HG02970 (cell line): ENCODE results near the gene MTHFSD.

Experiments
- ATAC-seq: cut with Tn5 transposase; IDR thresholded peaks from one replicate; pipeline ENCODE4 v1.9.1; 2021; ENCODE audit warnings: mild to moderate bottlenecking, moderate library complexity, moderate number of reproducible peaks; ENCODE audit not compliant: unreplicated experiment, low FRiP score

Gene MTHFSD

DNA sequence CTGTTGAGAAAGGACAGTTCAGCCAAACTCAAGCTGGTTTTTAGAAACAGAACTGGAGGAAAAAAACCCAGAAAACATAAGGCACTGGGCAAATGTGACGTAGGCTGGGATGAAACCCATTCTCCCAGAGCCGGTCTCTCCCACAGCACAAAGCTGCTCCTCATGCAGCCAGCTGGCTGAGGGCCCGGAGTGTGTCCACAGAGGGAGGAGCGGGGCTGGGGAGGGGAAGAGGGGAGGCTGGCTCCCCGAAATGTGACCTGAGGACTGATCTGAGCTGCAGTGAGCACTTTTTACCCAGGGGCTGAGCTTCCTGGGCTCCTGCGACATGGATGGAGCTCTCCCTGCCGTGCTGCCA, 23.9 kb downstream of the MTHFSD start:
- ATAC-seq = no peak

DNA sequence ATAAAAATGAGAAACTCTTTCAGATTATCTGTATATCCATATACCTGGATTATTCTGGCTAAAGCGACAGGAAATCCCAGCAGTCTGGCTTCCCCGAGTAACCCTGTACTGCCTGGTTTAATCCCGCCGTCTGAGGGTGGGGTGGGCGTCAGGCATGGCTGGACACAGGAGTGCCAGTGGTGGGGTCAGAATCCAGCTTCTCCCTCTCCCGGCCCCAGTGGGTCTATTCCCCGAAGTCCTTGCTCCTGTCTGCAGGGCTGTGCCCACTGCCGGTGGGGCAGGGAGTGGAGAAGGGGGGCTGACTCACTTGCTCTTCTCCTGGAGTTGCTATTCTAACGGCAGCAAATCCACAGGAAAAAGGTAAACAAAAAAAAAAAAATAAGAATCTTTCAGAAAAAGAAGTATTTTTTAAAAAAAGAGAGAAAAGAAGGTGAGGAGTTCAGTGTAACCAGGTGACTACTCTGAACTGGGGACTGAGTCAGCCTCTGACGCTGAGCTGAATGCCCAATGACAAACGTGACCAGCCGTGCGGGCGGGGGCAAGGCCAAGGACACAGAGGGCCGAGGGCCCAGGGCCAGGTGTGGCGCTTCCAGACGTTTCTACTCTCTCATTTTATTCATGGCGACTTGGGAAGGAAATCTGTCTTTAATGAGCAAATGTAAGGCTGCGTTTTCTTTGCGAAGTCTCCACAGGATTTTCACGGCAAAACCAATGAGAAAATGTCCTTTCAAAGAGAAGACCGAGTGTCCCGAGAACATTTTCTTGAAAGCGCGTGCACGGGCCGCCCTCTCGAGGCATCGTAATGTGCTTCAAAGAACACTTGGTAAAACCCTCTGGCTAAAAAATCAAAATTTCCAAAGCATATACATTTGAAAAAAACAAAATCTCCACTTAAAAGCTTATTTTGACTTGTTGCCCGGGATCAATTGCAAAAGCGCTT, 24.5 kb downstream of the MTHFSD start:
- ATAC-seq = no peak

DNA sequence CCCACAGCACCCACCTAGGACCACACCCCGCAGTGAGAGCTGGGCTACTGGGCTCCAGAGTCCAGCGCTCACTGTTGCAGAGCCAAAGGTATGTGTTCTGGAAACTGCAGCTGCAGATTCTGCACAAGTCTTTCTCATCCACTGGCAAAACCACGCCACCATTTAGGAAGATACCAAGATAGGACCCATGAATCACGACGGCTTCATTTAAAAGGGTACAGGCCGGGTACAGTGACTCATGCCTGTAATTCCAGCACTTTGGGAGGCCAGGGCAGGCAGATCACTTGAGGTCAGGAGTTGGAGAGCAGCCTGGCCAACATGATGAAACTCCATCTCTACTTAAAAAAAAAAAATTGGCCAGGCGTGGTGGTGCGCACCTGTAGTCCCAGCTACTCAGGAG, 25.9 kb downstream of the MTHFSD start:
- no peak for ATAC-seq

DNA sequence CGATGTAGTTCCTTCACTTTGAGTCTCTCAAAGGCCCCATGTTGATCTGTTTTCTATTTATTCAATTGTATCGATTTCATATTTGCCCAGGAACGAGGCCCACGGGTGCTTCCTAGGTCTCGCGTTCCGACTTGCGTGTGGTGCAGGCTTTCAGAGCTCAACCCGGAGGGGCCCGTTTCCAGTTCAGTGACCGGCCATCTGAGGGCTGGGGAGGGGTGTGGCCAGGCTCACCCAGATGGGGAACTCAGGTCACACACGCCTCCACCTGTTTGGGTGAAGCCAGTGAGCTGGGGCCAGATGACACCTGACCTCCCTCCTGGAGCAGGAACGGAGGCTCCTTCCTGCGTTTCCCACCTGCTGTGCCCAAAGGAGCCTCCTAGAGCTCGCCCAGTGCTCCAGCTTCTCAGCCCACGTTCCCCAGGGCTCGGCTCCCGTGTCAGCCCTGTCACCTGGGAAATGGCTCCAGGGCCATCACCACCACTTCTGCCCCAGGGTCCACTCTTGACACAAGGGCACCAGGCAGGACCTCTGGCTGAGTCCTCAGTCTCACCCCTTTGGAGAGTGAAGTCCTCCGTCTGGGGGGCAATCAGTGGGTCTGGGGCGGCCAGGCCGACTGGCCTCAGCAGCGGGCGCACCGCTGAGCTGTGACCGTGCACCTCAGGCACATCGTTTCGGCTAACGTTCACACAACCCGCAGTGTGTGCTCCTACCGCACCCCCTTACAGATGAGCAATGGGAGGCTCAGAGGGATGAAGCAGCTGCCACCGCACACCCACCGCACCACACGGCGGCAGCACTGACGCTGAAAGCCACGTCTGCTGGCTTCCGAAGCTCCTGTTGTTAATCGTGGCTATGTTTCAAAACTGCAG, 26.7 kb downstream of the MTHFSD start:
- ATAC-seq = no peak

DNA sequence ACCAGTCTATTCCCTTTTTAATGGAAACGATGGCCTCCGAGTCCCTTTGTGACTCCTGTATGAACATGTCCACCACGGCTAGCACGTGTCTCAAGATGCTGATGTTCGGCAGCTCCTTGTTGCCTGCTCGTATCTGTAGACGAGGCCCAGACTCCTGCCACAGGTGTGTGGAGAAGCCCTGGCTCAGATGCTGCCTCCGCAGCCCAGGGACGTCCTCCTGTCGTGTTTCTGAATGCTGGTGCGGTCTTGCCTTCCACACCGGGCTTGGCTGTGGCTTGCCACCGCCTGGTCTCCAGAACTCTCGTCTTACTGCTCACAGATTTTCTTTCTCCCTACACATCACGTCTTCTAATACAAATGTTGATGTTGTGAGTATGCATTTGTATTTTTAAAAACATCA, 27.7 kb downstream of the MTHFSD start:
- no peak for ATAC-seq

DNA sequence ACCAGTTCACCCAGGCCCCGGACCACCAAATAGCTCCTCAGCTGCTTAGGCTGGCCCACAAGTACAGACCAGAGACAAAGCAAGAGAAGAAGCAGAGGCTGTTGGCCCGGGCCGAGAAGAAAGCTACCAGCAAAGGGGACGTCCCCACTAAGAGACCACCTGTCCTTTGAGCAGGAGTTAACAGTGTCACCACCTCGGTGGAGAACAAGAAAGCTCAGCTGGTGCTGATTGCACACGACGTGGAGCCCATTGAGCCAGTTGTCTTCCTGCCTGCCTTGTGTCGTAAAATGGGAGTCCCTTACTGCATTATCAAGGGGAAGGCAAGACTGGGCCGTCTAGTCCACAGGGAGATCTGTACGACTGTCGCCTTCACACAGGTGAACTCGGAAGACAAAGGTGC, 29.3 kb downstream of the MTHFSD start:
- ATAC-seq = no peak

DNA sequence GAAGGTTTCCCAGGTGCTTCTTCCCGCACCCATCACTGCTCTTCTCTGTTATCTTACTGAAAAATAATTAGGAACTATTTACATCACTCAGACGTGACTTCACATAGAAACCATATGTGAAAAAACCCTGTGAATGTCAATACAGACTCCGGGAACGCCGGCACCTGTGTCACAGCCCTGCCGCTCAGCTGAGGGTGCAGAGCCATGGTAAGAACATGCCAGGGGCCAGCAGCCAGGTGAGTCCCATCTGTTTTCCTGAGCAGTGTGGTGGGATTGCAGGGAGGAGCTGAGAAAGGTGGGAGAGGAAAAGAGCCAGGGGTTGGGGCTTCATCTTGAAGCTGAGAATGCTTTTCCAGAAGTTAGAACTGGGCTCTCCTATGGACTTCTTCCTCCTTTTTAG, 31.0 kb downstream of the MTHFSD start:
- no peak for ATAC-seq

DNA sequence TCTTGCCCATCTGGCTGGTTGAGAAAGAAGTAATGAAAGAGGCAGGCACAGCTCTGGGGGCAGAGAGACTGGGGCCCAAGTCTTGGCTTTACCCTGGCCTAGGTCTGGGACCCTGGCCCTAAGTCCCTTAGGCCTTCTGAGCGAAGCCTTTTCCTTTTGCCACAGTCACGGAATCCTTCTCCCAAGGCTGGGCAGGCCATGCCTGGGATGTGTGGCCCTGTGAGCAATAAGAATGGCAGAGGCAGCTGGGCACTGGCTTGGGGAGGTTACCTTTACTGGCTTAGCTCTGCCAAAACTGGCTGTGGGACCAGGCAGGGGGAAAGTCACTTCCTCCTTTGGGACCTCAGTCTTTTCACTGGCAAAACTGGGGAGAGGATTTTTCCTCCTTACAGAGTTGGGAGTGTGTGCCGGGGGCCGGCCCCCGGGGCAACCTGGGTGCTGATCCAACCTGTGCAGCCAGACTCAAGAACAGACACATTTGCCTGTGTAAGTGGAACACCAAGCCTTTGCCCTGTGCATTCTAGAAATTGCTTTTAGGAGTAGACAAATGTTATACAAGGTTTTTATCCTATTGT, 31.8 kb downstream of the MTHFSD start:
- ATAC-seq = no peak

DNA sequence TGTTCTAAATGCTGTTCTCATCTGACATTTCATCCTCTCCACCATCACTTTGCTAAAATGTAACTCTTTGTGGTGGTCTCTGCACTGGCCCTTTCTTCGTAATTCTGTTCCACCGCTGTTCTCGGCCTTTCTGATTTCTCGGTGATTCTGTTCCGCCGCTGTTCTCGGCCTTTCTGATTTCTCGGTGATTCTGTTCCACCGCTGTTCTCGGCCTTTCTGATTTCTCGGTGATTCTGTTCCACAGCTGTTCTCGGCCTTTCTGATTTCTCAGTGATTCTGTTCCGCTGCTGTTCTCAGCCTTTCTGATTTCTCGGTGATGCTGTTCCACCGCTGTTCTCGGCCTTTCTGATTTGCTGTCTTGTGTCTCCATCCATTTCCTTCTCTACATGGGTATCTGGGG, 32.4 kb downstream of the MTHFSD start:
- no peak for ATAC-seq

DNA sequence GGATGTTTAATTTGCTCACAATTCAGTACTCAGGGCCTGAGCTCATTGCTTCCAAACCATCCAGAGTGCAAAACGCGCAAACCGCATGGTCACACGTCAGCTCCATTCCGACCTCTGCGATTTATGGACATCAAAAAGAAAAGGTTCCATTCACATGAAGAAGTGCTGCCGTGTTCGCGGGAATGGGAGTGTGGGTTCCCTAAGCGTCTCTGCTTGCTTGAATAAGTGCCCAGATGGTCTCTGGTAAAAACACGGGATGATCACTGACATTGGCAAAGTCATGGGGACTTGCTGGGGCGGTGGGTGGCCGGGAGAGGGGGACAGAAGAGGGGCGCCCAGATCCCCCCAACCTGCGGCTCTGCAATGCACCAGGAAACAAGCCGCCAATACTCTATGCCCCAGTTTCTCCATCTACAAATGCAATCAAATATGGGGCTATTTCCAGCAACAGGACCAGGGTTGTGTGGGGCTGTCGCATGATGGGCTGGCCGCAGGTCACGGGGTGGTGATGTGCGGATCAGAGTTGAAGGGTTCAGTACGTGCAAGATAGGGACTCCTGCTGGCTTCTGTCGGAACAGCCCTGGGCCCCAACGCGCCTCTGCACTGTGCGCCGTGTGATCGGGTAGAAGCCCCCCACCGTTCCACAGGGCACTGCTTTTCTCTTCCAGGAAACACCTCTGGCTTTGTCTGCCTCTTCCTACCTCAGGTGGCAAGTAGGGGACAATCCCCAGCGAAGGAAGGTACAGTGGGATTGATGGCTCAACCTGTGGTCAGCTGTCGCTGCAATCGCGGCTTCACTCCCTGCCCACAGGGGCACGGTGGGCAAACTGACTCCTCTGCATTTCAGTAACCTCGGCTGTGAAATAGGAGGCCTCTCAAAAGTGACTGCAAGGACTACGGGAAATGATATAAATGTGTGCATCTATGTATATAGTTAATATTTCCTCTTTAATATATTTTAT, 33.5 kb downstream of the MTHFSD start:
- no peak for ATAC-seq

DNA sequence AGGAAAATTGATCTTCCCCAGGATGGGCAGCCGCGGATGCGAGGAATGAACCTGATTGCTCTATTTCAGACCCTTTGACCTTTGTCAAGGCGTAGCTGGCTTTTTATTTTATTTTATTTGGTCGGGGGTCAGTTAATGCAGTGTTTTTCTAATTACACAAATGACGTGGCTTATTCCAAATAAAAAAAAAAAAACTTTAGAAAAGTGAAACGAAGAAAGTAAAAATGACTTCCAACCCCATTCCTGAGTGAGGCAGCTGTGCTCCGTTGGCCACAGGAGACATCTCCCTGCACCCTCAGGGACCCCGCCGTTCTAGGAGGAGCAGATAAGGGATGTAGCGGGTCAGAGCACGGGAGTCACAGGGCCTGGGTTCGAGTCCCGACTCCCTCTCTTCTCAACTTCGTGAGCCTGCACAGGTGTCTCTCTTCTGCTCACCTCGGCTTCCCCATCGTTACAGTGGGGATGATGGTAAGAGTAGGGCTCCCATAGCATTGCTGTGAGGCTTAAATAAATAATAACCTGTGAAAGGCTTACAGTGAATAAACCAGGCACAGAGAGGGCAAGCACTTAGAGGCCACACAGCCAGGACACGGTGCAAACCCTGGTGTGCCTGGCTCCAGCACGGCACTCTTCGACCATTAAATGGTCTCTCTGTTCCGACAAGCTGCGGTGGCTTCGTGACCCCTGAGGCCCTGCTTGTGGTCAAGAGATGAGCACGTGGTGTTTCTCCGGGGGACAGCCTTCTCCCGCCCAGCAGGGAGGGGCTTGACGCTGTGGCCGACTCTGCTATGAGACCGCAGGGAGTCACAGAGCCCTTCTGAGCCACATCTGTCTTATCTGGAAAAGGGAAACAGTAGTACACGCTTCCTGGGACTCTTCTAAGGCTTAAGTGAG, 34.5 kb downstream of the MTHFSD start:
- ATAC-seq = no peak

DNA sequence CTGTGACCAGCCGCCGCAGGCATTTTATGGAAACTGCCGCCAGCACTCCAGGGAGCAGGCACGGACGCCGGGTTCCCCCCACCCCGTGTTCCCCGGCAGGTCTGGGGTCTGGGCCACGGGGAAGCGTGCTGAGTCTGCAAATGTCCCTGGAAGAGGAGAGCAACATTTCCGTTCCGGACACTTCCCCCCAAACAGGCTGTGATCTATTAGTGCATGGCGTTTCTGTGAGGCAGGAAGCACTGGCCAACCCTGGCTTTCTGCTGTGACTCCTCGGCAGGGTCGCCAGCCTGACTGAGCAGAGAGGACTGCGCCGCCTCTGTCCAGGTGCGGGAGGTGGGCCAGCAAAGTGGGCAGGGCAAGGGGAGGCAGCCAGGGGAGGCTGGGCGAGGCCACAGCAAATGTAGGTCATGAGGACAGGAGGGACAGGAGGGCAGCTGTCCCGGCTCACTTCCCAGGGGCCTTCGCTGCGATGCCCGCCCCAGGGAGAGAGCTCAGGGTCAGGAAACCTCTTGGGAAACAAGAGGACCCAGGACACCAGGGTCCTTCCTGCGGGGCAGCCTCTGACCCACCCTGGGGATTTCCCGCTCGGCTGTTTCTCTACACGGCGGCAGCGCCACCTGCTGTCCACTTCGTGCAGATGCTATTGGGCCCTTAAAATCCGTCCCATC, 35.3 kb downstream of the MTHFSD start:
- no peak for ATAC-seq

DNA sequence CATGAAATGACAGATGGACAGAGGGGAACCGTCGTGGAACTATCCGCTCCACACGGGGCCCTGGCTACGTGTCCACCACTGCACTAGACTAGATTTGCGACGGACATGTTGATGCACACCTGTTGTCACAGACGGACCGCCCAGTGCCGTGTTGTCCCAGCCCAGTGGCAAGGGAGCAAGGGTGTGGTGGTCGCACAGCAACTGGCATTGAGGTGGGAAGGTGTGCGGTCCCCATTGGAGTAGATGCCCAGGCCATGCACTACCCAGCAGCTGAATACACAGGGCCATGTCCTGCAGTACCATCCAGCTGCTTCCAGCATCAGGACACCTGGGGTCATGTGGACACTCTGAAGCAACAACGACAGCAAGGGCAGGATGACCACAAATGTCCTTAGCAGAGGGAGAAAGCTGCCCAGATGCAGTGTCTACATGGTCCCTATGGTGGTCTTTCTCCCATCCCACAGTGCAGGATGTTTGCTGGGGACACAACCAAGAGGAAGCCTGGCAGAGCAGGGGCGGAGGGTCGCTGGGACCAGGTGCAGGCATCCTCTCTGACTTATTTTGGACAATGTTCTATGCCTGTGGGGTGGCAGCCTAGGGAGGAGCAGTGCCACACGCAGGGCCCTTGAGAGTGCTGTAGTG, 35.9 kb downstream of the MTHFSD start:
- no peak for ATAC-seq

DNA sequence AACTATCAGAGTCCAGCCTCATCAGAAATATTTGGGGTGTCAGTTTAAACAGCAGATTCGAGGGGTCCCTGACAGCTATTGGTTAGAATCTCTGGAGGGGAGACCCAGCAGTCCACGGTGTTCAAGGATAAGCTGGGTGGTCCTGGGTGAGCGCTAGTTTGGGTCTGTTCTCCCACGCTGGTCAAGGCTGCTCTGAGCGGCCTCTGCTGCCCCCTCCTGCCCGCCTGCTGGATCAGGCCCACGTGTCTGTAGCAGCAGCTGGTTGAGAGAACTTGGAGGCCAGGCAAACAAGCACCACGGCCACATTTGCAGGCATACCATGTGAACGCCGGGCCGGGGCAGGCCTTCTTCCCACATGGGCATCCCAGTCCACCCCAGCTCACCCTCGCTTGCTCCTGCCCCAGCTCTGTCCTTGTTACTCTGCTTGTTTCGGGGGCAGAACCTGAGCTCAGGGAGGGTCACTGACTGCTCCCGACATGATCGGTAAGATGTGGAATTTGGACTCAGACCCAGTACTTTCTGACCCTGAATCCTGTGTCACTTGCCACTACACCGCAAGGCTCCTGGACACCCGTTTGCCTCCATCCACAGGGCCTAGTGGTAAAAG, 37.3 kb downstream of the MTHFSD start:
- ATAC-seq = no peak

DNA sequence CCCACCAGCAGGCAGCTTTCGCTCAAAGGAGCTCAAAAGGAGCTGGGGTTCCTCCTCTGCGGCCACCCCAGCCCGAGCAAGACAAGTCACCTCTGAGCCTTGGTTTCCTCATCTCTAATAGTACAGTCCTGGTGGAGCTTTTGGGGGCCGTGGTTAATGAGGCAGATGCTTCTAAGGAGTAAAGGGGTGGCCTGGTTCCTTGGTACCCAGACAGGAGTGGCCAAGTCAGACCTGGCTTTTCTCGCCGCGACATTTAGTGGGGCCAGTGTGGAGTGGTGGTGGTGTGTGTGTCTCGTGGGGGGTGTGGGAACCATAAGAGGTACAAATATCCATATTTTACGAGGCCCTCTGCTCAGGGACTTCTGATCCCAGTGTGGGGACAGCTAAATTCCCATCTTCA, 38.0 kb downstream of the MTHFSD start:
- no peak for ATAC-seq

DNA sequence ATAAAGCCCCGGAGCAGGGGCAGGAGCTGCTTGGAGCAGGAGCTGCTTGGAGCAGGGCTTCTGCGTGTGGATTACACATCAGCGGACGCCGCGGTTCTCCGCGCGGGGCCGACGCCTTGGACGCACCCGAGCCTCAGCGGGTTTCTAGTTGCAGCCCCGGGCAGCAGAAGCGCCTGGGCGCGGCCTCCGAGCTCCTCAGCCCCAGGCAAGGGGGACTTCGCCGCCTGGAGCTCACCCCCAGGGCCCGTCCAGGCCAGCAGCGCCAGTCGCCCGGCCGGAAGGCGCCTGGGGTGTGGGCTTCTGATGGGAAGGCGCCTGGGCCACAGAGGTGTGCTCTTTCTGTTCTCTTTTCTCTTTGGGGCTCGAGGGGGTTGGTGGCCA, 38.4 kb downstream of the MTHFSD start:
- ATAC-seq = no peak

DNA sequence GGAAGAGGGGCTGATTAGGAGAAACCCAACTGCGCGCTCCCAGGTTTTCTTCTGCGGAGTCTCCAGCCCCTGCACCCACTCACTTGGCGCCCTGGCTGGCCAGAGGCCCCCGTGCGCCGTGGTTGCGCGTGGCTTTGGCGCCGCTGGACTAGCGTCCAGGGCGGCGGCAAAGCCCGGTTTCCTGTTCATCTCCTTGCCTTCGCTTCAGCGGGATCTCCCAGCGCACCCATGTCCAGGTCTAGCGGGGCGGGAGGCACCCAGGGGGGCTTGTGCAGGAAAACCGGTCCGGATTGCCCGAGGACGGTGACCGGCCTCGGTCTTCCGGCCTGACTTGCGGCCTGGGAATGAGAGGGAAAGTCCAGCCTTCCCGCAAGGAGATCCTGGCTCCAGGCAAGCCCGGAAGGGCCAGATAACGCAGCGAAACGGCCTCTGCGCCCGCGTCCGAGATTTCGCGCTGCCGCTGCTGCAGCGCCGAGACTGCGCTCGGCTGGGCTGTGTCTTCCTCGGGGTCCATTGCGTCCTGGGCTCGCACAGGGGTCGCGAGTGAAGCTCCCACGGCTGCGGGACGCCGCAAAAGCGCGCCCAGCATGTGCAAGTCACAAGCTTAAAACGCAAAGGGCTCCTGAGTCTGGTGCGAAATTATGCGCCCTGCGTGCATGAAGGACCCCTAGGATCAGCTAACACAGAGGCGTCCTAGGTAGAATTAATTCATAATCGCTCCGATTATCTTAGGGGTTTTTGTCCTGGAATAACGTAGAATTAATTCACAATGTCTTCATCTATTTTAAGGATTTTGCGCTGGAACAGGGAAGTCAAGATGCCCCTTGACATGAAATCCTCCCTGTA, 39.0 kb downstream of the MTHFSD start:
- no peak for ATAC-seq
